GM04503 (cell line): ENCODE data around the gene SDK1.

ENCODE experiments used
- DNase-seq: peaks from one replicate; pipeline ENCODE4 v3.0.0-alpha.2; 2012; ENCODE audit warnings: low read depth

SDK1 gene

DNA sequence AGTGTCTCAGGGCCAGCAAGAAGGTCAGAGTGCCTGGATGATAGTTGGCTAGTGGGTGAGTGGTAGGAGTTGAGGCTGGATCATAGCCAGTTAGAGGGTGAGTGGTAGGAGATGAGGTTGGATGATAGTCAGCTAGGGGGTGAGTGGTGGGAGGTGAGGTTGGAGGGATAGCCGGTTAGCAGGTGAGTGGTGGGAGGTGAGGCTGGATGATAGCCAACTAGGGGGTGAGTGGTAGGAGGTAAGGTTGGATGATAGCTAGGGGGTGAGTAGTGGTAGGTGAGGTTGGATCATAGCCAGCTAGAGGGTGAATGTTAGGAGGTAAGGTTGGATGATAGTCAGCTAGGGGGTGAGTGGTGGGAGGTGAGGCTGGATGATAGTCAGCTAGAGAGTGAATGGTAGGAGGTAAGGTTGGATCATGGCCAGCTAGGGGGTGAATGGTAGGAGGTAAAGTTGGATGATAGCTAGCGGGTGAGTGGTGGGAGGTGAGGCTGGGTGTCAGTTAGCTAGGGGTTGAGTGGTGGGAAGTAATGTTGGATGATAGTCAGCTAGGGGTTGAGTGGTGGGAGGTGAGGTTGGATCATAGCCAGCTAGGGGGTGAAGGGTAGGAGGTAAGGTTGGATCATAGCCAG is 226.6 kb downstream of the SDK1 start:
- no peak for DNase-seq

DNA sequence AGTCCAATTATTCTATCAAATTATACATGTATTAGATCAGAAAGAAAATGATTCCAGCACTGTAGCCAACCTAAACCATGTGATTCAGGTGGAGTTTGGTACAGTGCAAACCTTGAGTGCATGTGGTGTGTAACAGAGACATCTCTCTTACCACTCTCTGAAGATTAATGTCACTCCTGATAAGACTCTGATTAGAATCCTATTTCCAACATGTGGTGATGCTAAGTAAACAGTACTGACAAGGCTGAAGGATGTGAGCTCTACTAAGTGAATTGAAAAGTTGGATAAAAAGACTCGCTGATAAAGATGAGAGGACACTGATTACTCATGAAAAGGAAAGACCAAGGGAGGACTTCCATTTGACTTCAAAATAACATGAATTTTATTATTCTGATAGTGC is 232.0 kb downstream of the SDK1 start:
- DNase-seq, result no peak

- DNase-seq, result no peak
These were observed 236.3 kb downstream of the SDK1 start for GRCh38 chr7:3537210-3537875.

DNA sequence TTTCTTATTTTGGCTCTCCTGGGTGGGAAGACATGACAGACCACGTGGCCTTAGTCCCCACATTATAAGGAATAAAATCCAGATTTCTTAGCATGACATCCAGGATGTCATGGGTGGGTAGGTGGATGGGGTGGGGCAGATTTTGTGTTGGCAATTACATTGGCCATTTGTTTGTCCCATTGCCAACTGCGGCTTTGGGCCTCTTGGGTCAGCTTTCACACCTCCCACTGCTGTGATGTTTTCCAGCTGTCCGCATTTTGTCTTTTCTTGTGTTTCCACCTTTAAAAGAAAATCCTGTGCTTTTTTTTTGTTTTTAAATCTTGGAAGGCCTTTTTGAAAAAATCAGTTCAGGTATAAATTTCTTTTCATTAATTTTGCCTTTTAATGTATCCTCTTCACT is 237.0 kb downstream of the SDK1 start:
- no peak for DNase-seq

GRCh38 chr7:3540456-3541220 is 239.6 kb downstream of the SDK1 start:
- no peak for DNase-seq

- no peak for DNase-seq
These were observed 243.2 kb downstream of the SDK1 start for GRCh38 chr7:3544202-3544601.

DNA sequence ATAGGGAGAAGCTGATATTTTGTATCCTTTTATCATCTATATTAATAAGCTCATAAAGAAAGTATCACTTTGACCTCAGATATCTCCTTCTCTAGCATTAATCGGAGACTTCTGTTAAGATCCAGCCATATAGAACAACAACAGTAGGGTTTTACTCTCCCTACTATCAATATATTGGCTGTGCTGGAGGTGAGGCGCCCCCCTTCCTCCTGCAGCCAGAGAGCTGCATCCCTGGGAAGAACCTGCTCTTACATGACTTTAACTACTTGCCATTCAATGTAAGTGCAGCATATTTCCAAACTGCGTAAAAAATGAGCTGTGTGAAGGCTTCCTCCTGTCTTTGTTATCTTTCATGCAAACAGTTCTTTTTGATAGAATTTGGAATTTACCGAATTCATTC is 247.8 kb downstream of the SDK1 start:
- DNase-seq, result no peak

- DNase-seq, result no peak
These were observed 248.5 kb downstream of the SDK1 start for GRCh38 chr7:3549601-3550000.

DNA sequence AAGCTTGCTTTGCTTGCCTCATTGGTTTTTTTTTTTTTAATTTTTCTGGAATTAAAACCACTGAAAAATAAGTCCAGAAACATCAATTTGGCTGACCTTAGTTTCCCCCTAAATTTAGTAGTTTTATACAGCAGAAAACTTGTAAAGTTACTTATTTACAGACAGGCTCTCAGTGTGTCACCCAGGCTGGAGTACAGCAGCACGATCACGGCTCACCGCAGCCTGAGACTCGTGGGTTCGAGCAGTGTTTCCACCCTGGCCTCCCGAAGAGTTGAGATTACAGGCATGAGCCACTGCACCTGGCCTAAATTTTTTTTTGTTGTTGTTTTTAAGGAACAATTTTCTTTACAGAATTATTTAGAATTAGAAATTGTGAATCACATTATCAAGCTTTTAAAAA is 250.5 kb downstream of the SDK1 start:
- DNase-seq, result no peak

GRCh38 chr7:3552499-3552898 is 251.4 kb downstream of the SDK1 start:
- no peak for DNase-seq

- no peak for DNase-seq
These were observed 257.3 kb downstream of the SDK1 start for GRCh38 chr7:3558400-3558799.

- DNase-seq, result no peak
These were observed 258.2 kb downstream of the SDK1 start for GRCh38 chr7:3559278-3559677.

- DNase-seq, result no peak
These were observed 259.4 kb downstream of the SDK1 start for GRCh38 chr7:3560495-3560894.

DNA sequence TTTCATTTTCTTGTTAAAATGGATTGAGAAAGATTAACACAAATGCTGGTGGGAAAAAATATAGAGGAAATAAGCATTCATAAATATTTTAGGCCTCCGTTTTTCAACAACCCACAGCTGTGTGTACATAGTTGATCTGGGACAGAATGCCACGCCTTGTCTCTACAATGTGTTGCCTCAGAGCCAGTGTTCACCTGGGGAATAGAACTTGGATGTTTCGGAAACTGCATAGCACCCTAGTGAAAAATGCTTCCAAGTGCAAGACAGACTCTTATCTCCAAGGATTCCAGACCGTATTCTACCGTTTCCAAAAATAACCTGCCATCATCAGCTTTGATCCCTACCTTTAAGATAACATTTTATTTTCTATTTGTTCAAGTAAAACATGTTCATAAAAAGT is 260.9 kb downstream of the SDK1 start:
- DNase-seq, result no peak

- no peak for DNase-seq
These were observed 263.2 kb downstream of the SDK1 start for GRCh38 chr7:3564231-3564630.

DNA sequence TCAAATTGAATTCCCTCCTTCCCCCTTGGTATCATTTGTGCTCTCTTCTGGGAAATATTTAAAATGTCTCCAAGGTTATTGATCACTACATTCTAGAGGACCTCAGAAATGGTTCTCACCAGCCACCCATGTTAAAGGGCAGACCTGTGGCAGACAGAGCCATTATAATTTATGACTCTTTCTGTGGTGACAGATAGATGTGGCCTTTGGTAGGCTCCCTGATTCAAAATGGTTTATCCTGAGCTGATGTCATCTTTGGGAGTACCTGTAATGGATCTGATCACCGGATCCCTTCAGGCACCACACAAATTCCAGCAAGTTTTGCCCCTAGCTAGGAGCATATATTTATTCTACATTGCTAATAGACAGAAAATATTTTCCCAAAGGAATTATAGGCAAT is 267.5 kb downstream of the SDK1 start:
- no peak for DNase-seq

DNA sequence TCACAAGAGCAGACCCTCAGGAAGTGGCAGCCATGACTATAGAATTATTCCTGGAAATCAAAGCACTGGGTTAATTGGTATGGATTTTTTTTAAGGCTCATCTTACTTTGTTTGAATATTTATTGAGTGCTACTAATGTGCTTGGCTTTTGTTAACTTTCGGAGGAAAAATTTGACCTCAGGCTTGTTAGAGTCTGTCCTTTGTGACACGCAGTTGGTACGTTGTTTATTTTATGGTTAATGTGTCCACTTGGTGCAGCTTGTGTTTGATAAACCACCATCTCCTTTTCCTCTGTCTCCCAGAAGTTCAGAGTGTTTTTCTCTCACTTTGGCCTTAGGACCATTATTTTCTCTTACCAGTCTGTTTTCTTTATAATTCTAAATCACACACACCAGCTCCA is 268.6 kb downstream of the SDK1 start:
- no peak for DNase-seq

GRCh38 chr7:3573151-3573550 is 272.1 kb downstream of the SDK1 start:
- DNase-seq, result no peak

GRCh38 chr7:3574386-3574785 is 273.3 kb downstream of the SDK1 start:
- no peak for DNase-seq

- DNase-seq, result no peak
These were observed 274.9 kb downstream of the SDK1 start for GRCh38 chr7:3575753-3576531.

- DNase-seq, result no peak
These were observed 277.3 kb downstream of the SDK1 start for GRCh38 chr7:3578399-3578798.

GRCh38 chr7:3579638-3580219 is 278.7 kb downstream of the SDK1 start:
- DNase-seq, result no peak
